Hippocampal formation (tissue), 2 donors: ENCODE measurements around the gene KCNK7.
"Not testable (repeated sequence)": the region's sequence is repeated elsewhere in the genome, so short reads cannot be mapped to it uniquely, and the experiment has no call there.

ENCODE experiments used
- DNase-seq, 2 donors: peaks; one replicate each; lab custom pipeline; 2025; lab: John Stamatoyannopoulos, UW

Gene KCNK7

GRCh38 chr11:65595543-65596281, at the start of gene KCNK7:
KCNK7 (minus strand) TSS chr11:65595800; CDS start chr11:65595772, 28 bp downstream.
- DNase-seq, result no peak

DNA sequence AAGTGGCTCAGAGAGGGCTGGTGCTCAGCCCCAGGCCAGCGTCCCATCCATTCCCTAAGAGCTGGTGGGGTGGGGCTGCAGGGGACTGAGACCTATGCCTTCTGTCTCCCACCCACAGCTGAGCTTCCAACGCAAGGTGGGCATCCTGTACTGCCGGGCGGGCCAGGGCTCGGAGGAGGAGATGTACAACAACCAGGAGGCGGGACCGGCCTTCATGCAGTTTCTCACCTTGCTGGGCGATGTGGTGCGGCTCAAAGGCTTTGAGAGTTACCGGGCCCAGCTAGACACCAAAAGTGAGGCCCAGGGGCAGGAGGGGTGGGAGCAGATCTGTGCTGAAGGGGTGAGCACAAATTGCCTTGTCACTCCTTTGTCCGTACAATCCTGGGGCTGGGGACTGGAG, 49.2 kb upstream of the KCNK7 start:
- DNase-seq, result no peak

GRCh38 chr11:65643971-65644370, 48.4 kb upstream of the KCNK7 start:
- DNase-seq, result no peak

DNA sequence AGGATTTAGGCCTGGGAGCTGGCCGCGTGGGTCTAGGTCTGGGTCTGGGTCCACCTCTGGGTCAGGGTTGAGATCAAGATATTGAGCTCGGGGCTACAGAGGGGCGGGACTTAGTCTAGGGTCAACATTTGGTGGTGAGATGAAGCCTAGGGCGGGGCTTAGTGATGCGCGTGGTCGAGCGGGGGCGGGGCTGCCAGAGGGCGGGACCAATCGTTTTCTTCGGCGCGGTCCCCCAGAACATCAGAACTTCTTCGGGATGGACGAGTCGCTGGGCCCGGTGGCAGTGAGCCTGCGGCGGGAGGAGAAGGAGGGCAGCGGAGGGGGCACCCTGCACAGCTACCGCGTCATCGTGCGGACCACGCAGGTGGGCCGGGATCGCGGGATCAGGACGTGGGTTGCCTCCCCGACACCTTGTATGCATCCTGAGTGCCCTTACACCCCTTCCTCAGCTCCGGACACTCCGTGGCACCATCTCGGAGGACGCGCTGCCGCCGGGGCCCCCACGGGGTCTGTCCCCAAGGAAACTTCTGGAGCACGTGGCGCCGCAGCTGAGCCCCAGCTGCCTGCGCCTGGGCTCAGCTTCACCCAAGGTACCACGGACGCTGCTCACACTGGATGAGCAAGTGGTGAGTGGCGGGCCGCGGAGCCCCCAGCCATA, 46.5 kb upstream of the KCNK7 start:
- DNase-seq, result no peak

DNA sequence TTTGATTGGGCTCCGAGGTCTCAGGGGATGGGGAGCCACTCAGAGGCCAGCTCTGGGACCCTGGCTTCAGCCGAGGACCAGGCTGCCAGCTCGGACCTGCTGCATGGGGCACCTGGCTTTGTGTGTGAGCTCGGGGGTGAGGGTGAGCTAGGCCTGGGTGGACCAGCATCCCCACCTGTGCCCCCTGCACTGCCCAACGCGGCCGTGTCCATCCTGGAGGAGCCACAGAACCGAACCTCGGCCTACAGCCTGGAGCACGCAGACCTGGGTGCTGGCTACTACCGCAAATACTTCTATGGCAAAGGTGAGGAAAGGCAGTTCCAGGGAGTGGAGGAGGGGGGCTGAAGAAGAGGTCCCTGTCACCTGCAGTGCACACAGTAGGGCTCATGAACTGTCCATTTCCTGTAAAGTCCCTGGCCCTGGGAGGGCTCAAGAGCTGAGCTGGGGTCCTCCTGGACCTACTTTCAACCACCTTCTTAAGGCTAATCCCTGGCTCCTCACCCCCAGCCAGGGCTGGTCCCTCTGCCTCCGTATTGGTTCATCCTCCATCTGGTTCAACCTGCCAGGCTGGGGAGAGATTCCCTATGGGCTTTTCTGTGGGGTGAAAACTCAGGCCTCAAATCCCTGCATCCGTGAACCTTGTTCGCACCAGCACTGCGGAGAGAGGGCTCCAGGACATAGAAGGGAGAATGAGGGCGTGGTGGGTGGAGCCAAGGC, 45.9 kb upstream of the KCNK7 start:
- DNase-seq, result no peak

DNA sequence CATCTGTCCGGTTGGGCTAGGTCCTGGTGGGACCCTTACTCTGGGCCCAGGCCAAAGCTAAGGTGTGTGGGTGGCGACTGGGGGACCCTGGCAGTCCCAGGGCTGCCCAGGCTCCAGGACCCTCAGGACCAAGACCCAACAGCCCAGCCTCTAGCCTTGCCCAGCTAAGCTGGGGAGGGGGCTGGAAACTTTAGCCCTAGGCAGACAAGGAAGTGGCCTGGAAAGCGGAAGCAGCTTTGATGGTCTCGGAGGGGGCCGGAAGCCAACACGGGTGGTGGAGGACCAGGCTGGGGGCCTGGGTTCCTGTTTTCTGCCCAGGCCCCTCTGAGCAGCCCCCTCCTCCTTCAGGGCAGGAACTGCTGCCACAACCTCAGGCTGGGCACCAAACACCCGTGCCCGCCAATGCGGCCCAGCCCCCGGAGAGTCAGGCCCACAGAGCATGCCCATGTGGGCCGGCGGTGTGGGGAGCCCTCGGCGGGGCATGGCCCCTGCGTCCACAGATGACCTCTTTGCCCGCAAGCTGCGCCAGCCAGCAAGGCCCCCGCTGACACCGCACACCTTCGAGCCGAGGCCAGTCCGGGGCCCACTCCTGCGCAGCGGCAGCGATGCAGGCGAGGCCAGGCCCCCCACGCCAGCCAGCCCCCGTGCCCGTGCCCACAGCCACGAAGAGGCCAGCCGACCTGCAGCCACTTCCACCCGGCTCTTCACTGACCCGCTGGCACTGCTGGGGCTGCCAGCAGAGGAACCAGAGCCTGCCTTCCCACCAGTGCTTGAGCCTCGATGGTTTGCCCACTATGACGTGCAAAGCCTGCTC, 45.1 kb upstream of the KCNK7 start:
- peak; percentile 6 to 57 for DNase-seq

DNA sequence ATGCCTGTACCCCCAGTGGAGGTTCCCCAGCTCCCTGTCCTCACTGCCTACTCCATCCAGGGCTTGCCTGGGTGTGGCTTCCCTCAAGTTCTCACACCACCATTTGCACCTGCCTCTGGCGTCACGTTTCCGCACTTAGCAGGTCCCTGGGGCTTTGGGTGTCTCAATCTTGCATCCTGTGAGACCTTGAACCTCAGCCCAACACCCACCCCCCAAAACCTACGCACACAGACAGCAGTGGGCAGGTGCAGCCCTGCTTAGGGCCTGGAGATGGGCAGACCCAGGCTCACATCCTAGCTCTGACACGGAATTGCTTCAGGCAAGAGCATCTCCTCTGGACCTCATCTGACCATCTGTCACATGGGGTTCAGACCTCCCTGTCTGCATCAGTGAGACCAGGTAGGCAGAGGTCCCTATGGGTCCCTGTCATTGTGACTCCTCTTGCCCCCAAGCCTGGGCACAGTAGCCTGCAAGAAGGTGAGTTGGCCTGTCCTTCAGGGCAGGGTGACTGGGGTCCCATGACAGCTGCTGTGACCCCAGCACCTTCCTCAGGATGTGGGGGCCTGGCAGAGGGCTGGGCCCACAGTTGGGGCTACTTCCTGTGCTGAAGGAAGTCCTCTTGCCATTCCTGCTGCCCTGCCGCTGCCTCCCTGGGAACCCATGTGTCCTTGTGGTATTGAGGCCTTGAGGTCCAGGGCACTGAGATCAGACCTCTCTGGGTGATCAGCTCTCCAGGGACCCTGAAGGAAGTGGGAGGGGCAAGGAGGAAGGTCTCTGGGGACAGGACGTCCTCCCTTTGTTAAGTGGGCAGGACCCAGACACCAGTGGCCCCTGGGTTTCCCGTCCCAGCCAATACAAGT, 44.3 kb upstream of the KCNK7 start:
- peak in 1 of 2 donors; percentile 57 for DNase-seq

GRCh38 chr11:65639228-65639597, 43.6 kb upstream of the KCNK7 start:
- not testable (repeated sequence) for DNase-seq

GRCh38 chr11:65637794-65638419, 42.3 kb upstream of the KCNK7 start, which contains the start of gene SIPA1:
SIPA1 (plus strand) TSS chr11:65638101; CDS start chr11:65640922, 2,821 bp downstream.
- DNase-seq, result peak; percentile 46 to 59

- DNase-seq, result no peak
Measured at GRCh38 chr11:65637032-65637557, 41.5 kb upstream of the KCNK7 start.

DNA sequence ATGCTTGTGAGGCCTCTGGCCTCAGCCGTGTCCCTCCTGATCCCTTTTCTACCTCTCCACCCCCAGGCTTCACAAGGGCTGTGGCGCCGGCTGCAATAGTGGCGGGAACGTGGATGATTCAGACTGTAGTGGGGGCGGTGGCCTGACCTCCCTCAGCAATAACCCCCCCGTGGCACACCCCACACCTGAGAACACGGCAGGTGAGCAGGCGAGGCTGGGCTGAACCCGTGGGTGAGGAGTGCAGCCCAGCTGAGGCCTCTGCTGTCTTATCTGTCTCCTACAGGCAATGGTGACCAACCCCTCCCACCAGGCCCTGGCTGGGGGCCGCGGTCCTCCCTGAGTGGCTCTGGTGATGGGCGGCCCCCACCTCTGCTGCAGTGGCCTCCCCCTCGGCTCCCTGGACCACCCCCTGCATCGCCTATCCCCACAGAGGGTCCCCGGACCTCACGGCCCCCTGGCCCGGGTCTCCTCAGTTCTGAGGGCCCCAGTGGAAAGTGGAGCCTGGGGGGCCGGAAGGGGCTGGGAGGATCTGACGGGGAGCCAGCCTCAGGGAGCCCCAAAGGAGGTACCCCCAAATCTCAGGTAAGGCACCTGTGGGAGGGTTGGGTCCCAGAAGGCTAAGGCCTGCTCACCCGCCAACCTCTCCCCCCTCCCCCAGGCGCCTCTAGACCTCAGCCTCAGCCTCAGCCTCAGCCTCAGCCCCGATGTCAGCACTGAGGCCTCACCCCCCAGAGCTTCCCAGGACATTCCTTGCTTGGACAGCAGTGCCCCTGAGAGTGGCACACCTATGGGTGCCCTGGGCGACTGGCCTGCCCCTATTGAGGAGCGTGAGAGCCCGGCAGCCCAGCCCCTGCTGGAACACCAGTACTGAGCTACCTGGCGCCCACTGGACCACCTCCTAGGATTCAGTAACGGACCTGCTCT, 40.8 kb upstream of the KCNK7 start:
- DNase-seq, result no peak

- no peak for DNase-seq
Measured at GRCh38 chr11:65634905-65635731, 39.5 kb upstream of the KCNK7 start.

DNA sequence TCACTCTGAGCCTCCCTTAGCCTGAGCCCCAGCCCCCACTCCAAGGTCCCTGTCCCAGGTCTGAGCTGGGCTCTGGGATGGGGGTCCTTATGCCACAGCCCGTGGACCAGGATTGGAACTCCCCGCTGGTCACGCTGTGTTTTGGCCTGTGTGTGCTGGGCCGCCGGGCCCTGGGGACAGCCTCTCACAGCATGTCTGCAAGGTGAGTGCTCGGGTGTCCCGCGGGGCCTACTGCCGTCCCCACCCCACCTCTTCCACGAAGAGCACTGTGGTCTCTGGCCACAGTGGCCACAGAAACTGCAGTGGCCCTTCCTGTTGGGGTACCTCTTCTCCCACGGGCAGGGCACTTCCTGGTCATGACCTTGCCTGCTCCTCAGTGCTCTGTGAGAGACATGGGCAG, 38.8 kb upstream of the KCNK7 start:
- DNase-seq, result no peak

DNA sequence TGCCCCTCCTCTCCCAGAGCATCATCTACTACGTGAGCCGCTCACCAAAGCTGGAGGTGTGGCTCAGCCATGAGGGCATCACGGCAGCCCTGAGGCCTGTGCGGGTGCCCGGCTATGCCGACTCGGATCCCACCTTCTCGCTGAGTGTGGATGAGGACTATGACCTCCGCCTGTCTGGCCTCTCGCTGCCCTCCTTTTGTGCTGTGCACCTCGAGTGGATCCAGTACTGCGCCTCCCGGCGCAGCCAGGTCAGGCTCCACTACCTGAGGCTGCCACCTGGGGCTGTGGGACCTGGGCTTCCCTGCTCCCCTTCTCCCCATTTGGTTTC, 38.5 kb upstream of the KCNK7 start:
- no peak for DNase-seq

DNA sequence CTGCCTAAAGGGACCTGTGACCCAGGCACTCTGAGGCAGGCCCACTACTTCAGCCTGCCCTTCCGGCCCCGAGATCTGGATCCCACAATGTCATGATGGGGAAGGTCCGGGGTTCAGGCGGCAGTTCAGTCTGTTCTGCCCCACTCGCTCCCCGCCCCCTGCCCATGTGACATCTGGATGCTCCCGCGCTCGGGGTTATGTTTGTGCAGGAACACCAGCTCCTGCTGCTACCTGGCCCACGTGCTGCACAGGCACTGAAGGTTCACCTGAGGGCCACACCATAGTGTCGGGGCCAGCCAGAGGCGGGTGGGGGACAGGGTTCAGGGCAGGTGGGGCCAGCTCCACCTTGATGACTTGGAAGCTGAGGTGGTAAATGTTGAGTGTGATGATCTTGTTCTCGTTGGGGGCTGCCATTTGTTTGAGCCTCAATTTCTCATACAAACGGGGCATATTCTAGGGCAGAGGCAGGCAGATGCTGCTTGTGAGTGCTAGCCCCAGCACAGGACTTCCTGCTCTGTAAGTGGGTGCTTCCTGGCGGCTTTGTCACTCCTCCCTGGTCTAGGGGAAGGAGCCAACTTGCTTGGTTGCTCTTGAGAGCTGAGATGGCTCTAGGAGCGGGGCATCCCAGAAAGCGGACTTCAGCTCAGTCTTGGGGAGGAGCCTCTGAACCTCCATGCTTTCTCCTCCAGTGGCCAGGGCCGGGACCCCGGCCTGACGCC, 37.9 kb upstream of the KCNK7 start:
- DNase-seq, result no peak

DNA sequence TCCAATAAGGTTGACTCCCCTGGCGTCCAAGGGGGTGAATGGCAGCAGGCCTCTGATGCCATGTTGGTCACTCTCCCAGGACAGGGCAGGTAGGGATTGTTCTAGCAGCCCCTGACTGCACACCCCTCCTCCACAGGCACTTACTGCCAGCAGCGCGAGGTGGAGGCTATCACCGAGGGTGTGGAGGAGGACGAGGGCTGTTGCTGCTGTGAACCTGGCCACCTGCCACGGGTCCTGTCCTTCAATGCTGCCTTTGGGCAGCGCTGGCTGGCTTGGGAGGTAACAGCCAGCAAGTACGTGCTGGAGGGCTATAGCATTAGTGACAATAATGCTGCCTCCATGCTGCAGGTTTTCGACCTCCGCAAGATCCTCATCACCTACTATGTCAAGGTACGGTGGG, 34.6 kb upstream of the KCNK7 start:
- DNase-seq, result no peak

DNA sequence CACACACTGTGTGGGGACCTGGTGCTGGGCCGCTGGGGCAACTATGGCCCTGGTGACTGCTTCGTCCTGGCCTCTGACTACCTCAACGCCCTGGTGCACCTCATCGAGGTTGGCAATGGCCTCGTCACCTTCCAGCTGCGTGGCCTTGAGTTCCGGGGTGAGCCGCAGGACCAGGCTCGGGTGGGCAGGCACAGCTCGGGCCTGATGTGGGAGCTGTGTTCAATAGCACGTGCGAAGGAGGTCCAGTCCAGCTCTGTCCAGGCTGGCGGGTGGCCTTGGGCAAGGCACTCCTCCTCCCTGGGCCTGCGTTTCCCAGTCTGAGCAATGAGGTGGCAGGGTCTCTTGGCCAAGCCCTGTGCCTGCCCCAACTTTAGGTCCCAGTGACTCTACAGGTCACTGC, 34.0 kb upstream of the KCNK7 start:
- no peak for DNase-seq

GRCh38 chr11:65627202-65627601, 31.6 kb upstream of the KCNK7 start:
- DNase-seq, result no peak
